Tongue (tissue), 1 donor: ENCODE data around the gene SCP2D1. TPM values are rescaled to one million over a fixed set of nuclear protein-coding genes. Genes with fewer than 3 reads are reported as not detected.

ENCODE experiments used
- total RNA-seq: library from RNA; depleted of rRNA; stranded (reverse); fragments of >200 nt; gene quantifications from one replicate; pipeline ENCODE4 v1.2.3, GENCODE V29; 2014

The SCP2D1 gene
- total RNA-seq, 1 donor from 2014 or later = not detected

Other genes starting within 250 kb of the SCP2D1 start
- gene SMIM26, start 246.4 kb upstream of the SCP2D1 start, total RNA-seq = 143 TPM
- 22.9 TPM for gene DTD1, start 225.7 kb upstream of the SCP2D1 start, total RNA-seq